GM18507 (cell line): ENCODE measurements around the gene ANXA4.

Experiments
- DNase-seq: peaks from one replicate; pipeline ENCODE4 v3.0.0; 2011; ENCODE audit warnings: low read depth; ENCODE audit not compliant: insufficient read length; ENCODE audit errors: extremely low spot score
- FAIRE-seq: peaks from 2 replicates; lab custom pipeline; 2011; peaks lifted over from hg19 to GRCh38; lab: Jason Lieb, UNC

The ANXA4 gene

DNA sequence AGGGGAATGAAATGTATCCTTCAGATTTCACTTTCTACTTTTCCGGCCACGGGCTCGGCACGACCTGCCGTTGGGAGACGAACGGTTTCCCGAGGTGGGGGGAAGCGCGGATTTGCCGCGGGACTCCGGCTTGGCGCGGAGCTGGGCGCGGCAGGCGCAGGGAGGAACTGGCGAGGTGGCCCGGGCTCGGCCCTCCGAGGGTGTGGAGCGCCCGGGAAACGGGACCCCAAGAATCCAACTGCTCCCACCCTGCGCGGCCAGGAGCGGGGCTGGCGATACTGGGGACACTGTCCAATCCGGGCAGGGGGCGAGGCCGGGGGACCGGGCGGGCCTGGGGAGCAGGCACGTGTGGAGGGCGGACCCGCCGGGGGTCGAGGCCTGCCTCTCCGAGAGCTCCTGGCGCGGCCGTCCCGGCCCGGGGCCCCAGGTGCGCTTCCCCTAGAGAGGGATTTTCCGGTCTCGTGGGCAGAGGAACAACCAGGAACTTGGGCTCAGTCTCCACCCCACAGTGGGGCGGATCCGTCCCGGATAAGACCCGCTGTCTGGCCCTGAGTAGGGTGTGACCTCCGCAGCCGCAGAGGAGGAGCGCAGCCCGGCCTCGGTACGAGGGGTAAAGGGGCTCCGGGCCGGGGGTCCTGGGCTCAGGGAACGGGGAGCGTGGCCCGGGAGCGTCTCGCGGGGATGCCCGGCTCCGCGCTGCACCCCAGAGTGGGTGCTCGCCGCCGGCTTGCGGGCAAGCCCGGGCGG is at the start of gene ANXA4:
Gene ANXA4 (plus strand): TSS at position 560 of the 747 bp plus-strand sequence. CDS start 39,432 bp downstream, outside the sequence.
- DNase-seq (peak; percentile 54), FAIRE-seq (peak; percentile 82)

DNA sequence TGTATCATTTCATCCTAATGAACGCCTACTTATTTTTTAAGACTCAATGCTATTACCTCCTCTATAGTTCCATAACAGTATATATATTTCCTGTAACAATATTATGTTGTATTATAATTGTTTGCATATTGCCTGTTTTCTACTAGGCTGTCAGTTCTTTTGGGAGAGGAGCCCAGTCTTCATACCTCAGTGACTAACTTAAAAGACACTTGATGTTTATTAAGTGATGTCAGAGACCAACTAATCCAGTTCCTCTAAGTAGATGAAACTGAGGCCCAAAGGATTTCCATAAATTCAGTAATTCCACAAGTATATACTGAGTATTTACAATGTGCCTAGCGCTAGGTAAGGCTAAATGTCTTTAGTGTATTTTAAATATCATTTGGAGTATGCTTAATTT is 49.5 kb upstream of the ANXA4 start:
- FAIRE-seq (no peak), DNase-seq (no peak)

DNA sequence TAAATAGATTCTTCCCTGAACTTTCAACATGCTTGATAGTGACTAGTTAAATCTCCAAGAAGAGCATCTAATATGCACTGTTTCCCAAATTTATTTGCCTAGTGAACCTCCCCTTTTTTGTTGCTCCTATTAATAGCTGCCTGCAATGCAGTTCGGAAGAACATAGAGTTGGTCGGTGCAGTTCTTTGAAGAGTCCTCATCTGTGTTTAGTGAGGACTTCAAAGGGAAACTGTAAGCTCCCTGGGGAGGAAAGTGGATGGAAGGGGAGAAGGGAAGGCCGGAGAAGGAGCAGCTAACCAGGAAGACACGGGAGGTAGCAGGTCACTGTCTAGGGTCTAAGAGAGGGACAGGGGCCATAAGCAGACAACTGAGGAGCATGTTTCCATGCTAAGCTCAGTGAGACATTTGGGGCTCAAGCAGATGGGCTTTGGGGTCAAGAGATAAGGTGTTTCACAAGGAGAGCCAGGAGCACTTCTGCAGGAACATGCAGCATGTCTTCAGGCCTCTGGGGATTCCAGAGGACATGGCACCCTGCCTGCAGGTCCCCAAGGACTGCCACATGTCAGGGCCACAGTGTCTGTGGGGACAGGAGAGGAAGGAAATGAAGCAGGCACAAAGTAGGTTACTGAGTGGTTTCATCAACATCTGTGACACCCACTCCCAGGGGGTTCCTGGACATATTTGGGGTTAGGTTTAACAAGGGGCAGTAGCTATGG is 48.7 kb upstream of the ANXA4 start:
- FAIRE-seq (peak; percentile 74), DNase-seq (no peak)

DNA sequence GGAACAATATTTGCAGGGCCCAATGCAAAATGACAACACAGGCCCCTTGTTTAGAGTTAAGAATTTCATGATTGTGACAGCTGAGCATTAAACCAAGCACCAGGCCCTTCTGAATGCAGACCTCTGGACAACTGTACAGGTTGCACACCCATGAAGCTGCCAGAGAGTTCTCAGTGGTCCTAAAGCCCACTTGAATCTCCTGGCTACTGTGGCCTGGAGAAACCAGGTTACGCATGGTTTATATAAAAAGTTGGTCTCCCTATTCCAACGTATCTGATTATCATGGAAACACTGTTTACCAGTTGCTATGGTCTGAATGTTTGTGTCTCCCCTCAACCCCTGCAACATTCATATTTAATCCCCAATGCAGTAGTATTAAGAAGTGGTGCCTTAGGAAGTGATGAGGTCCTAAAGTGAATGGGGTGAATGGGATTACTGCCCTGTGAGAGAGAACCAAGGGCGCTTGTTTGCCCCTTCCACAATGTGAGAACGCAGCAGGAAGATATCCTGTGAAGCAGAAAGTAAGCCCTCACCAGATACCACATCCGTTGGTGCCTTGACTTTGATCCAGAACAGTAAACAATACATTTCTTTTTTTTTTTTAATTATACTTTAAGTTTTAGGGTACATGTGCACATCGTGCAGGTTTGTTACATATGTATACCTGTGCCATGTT is 48.0 kb upstream of the ANXA4 start:
- FAIRE-seq = no peak

DNA sequence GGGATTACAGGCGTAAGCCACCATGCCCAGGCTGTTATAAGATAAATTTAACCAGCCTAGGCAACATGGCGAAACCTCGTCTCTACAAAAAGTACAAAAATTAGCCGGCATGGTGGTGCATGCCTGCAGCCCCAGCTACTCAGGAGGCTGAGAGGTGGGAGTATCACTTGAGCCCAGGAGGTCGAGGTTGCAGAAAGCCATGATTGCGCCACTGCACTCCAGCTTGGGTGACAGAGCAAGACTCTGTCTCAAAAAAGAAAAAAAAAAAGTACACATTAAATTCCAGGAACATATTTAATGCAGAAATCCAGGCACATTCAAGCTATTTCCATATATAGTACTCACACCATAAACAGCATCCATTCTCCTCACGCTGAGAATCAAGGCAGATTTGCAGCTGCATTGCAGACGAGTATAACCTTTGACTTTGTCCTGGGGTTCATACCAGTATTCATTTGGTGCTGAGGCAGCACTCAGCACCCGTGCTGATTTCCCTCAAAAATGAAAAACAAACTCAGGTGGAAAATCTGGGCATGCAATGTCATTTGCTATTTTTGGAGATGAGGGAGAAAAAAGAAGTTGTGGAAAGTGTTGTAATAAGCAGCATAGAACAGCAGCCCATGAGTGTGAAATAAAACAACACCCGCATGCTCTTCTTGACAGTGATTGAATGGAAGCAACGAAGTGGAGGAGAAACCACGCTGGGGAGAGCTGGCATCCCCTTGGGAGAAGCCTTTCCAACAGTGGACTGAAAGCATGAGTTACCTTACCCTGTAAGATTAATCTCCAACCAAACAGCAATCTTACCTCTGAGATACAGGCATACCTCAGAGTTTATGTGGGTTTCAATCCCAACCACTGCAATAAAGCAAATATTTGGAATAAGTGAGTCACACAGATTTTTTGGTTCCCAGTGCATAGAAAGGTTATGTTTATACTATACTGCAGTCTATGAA is 46.8 kb upstream of the ANXA4 start:
- FAIRE-seq (no peak), DNase-seq (no peak)

More for the DNA sequence above, 48.0 kb upstream of the ANXA4 start:
- DNase-seq = no peak

DNA sequence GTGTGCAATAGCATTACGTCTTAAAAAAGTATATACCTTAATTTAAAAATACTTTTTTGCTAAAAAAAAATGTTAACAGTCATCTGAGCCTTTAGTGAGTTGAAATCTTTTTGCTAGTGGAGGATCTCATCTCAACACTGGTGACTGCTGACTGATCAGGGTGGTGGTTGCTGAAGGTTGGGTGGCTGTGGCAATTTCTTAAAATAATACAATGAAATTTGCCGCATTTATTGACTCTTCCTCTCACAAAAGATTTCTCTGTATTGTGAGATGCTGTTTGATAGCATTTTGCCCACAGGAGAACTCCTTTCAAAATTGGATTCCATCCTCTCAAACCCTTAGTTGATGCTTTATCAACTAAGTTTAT is 46.1 kb upstream of the ANXA4 start:
- DNase-seq (no peak), FAIRE-seq (no peak)

DNA sequence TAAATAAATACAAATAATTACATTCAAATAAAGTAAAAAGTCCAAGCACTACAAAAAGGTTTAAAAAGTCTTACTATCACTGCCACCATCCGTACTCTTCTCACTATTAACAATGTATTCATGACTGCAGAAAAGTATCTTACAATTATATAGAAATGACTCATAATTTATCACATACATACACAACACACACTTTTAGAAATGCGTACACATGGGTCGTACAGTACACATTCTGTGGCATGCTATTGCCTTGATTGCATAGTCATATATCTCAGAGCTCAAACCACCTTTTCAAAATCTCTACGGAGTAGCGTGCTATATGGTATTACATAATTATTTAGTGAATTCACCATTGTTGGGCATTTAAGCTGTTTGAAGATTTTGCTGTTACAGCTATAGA is 41.6 kb upstream of the ANXA4 start:
- FAIRE-seq = no peak
- no peak for DNase-seq

DNA sequence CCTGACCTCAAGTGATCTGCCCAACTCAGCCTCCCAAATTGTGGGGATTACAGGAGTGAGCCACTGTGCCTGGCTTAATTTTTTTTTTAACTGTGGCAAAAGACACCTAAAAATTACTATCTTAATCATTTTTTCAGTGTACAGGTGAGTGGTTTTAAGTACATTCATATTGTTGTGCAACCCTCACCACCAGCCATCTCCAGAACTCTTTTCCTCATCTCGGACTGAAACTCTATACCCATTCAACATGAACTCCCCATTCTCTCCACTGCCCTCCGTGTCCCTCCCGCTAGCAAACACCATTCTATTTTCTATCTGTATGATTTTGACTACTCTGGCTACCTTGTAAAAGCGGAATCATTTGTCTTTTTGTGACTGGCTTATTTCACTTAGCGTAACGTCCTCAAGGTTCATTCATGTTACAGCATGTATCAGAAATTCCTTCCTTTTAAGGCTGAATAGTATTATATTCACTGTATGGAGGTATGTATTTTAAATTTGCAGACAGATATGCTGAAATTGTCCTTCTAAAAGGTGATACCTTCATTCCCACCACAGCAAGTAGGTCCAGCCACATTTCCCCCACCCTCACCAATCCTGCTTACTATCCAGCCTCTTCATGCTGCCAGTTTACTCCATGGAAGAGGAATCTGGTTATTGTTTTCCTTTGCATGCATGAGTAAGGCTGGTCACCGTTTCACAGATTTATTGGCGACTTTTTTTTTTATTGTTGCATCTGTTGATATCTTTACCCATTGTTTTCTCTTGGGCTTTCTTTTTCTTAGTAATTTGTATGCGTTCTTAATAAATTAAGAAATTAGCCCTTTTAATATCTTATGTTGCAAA is 40.6 kb upstream of the ANXA4 start:
- FAIRE-seq = no peak

DNA sequence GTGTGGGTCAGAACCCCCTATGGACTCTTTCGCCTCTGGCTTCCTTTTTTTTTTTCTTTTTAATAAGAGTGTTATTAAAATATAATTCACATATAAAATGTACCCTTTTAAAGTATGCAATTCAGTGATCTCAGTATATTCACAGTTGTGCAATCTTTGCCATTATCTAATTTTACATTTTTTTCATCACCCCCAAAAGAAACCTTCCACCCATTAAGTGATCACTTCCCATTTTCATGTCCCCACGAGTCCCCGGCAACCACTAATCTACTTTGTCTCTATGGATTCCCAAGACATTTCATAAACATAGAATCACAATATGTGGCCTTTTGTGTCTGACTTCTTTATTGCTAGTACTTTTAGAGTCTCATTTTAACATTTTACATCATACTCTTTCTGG is 38.7 kb upstream of the ANXA4 start:
- DNase-seq (no peak), FAIRE-seq (peak; percentile 63)

More for the DNA sequence above, 40.6 kb upstream of the ANXA4 start:
- DNase-seq = no peak

DNA sequence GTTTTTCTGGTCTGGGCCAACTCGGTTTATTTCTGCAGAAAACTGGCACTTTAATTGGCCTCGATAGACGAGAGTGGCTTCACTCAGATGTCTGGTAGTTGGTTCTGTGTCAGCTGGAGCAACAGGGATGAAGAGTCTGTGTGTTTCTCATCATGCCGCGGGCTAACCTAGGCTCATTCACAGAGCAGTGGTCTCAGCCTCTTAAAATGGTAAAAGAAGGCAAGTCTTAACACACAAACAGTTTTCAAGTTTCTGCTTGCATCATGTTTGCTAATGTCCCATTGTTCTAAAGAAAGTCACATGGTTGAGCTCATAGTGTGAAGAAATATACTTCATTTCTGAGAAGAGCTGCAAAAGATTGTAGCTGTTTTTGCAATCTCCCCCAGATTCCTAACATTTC is 37.5 kb upstream of the ANXA4 start:
- FAIRE-seq (peak; percentile 35), DNase-seq (no peak)

DNA sequence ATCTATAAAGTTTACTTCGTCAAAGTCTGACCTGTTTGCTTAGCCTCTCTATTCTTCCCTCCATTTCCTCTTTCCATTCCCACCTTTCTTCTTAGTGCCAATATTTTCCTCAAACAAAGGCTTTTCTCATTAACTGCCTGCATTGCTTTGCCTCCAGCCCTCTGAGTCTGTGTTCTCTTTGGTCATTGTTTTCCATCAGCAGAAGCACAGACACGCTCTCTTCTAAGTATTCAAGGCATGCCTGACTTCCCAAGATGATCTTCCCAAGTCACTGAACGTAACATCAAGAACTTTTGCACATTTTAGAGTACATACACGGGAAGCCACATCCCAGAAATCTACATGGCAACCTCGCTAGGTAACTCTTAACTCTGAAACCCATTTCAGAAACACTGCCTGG is 32.6 kb upstream of the ANXA4 start:
- DNase-seq (no peak), FAIRE-seq (no peak)

DNA sequence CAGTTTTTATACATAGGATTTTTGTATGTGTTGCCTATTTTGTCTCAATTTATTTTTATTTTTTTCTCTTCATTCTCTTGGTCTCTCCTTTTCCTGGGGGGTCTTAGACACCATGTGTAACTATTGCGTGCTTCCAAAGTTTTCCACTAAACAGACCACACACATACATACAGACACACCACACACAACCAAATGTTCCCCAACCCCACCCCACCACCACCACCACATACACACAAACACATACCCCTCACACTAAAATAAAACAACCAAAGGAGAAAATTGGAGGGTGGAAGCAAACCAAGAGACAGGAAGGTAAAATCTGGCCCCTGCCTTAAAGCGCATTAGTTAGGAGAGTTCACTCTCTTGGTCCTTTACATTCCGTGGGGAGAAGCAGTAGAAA is 30.0 kb upstream of the ANXA4 start:
- FAIRE-seq = no peak
- DNase-seq = no peak

DNA sequence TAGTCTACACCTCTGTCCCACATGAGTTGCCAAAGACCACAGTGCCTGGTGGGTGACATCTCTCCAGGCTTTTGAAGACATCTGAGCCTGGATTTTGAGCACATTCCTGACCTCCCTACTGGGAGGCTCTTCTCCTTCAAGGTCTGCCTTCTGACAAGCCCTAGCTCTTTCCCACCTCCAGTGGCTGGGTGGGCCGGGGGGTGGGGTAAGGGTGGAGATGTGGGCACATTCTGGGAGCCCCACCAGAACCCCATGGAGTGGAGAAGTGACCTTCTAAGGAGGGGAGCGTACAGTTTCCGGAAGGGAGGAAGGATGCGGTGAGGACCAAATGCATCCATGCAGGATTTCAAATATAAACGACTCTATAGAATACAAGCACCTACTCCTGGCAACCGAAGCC is 27.9 kb upstream of the ANXA4 start:
- DNase-seq (no peak), FAIRE-seq (no peak)

DNA sequence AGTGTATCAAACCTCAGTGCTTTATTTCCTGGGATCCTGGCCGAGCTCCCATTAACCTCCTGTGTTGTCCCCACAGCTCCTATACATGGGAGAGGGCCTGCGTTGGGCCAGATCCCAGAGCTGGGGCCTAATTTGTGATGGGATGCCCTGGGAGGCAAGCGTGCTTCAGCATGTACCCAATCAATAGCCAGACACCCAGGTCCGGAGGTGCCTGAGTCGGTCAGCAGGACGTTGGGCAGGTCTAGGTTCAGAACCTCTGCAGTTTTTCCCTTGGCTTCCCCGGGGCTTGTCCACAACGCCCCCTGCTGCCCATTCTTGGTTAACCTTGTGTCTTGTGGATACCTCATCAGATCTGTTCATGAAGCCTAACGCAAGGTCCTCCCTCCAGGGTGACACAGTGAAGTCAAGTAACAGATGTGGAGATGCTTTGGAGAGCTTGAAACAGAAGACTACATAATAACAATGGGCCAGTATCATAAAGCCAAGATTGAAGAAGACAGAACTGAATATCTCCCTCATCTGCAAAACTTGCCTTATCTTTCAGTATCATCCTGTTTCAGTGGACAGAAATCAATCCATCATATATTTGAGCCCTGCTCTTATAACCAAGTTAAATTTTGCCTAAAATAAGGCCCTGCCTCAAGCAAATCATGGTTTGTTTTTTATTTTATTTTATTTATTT is 27.3 kb upstream of the ANXA4 start:
- FAIRE-seq (peak; percentile 84), DNase-seq (peak; percentile 54)

DNA sequence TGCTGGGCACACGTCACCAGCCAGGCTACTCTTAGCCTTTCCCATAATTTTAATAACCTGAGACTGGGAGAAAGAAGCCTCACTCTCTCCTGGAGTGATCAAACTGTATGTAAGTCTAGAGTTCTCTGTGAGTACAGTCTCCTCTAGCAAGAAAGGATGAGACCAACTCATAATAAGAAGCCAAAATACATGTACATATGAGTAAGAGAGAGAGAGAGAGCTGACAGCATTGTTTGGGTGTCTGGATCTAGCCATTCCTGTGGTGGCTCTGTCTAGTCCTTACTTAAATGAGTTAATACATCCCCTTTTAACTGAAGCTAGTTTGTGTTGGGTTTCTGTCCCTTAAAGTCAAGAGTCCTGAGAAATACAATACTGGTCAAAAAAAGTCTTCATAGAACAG is 26.0 kb upstream of the ANXA4 start:
- no peak for DNase-seq
- FAIRE-seq = no peak

DNA sequence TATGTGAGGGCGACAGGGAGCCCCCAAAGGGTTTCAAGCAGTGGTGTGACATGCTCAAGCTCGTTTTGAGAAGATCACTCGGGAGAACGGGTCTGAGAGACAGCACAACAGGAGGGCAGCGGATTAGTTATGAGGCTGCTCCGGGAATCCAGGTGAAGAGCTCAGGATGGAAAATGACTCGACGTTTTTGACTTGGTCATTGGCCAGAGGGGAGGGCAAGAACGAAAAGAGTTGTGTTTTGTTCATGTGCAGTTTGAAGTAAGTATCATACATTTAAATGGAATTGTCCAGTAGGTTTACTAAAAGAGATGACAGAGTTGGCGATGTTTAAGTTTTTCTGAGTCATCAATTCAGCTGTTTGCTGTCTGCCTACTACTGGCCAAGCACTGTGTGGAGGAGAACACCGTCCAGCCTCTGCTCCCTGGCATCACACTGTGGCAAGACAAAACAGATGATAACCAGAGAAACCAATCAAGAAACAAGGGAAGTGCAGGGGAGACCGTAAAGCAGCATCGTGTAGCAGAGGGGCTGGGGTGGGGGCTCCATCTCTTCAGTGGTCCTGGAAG is 25.3 kb upstream of the ANXA4 start:
- no peak for DNase-seq
- no peak for FAIRE-seq

DNA sequence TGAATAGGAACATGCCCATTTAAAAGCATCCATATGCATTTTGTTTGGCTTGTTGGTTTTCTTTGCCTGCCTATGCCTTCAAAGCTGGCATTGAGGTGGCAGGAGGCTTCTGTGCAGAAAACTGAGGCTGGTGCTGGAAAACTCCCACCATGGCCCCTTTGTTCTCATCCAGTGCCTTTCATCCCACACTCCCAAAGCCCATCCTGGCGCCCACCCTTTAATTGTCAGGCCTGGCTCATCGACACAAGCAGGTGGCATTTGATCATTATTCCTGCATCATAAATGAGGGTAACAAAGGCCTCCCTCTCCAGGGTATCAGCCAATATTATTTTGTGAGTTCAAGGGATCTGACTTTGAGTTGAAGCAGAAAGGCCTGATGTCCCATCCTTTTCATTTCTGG is 24.7 kb upstream of the ANXA4 start:
- DNase-seq (no peak), FAIRE-seq (no peak)

DNA sequence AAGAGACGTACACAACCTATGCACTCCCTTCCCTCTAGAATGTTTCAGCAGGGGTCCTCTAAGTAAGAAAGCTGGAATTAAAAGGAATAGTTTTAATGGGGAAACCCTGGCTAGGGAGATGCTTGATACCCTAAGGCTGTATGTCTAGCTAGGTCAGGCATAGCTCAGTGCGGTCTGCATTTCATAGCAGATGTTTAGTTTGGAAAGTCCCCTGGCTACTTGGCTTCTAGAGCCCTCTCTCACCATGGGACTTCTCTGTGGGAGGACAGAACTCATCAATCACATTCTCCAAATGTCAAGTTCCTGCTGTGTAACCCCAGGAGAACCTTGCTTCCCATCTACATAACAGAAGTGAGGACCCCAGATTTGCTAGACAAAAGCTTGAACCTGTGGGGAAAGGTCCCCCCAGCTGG is 24.1 kb upstream of the ANXA4 start:
- no peak for DNase-seq
- no peak for FAIRE-seq
